NT2/D1 (cell line): ENCODE data around the gene PCDH8.

Experiments
- DNase-seq: peaks from one replicate; pipeline ENCODE4 v3.0.0-alpha.2; 2011; ENCODE audit warnings: low read depth, low spot score
- H3K27me3 ChIP-seq: 2 replicates; pipeline ENCODE4 v1.6.0; 2011; ENCODE audit warnings: mild to moderate bottlenecking; ENCODE audit not compliant: insufficient read length, insufficient read depth
- H3K36me3 ChIP-seq: 2 replicates; pipeline ENCODE4 v1.6.1; 2011; ENCODE audit warnings: mild to moderate bottlenecking, low read length, mixed read lengths; ENCODE audit not compliant: insufficient read depth, insufficient read length
- H3K4me1 ChIP-seq: 2 replicates; pipeline ENCODE4 v1.5.1; 2011; ENCODE audit not compliant: insufficient read depth, insufficient read length
- H3K4me3 ChIP-seq: 2 replicates; pipeline ENCODE4 v1.5.1; 2011; ENCODE audit warnings: low read depth; ENCODE audit not compliant: insufficient read length
- H3K9ac ChIP-seq: 2 replicates; pipeline ENCODE4 v1.6.0; 2011; ENCODE audit warnings: low read depth; ENCODE audit not compliant: insufficient read length
- H3K9me3 ChIP-seq: 2 replicates; pipeline ENCODE4 v1.5.1; 2011; ENCODE audit warnings: mild to moderate bottlenecking, low read length; ENCODE audit not compliant: insufficient read depth
- SUZ12 ChIP-seq: IDR thresholded peaks from 2 replicates; pipeline ENCODE4 v1.6.1; 2011; ENCODE audit not compliant: insufficient read length, insufficient read depth; ENCODE audit errors: extremely low read depth
- YY1 ChIP-seq: IDR thresholded peaks from 2 replicates; pipeline ENCODE4 v1.6.1; 2011; ENCODE audit not compliant: insufficient read length, insufficient read depth
- ZNF274 ChIP-seq: IDR thresholded peaks from 2 replicates; pipeline ENCODE4 v1.6.1; 2011; ENCODE audit warnings: mild to moderate bottlenecking, low read depth, low read length

Gene PCDH8

GRCh38 chr13:52797176-52797575, 51.3 kb downstream of the PCDH8 start:
- no peak for TF ChIP-seq YY1
- no peak overlapping the region for H3K9ac ChIP-seq
- DNase-seq = no peak
- H3K4me3 ChIP-seq = no peak overlapping the region
- no peaks in the 10 kb centered on the region for H3K36me3 ChIP-seq
- H3K4me1 ChIP-seq = no peaks in the 10 kb centered on the region
- H3K27me3 ChIP-seq = no peaks in the 10 kb centered on the region
- H3K9me3 ChIP-seq = no peaks in the 10 kb centered on the region

GRCh38 chr13:52794589-52794988, 53.9 kb downstream of the PCDH8 start:
- no peak for DNase-seq

GRCh38 chr13:52793515-52794061, 54.9 kb downstream of the PCDH8 start:
- H3K4me3 ChIP-seq = no peak overlapping the region
- no peaks in the 10 kb centered on the region for H3K9me3 ChIP-seq
- no peaks in the 10 kb centered on the region for H3K4me1 ChIP-seq
- no peaks in the 10 kb centered on the region for H3K27me3 ChIP-seq
- no peak for DNase-seq
- H3K36me3 ChIP-seq = no peaks in the 10 kb centered on the region
- no peak overlapping the region for H3K9ac ChIP-seq
- TF ChIP-seq YY1 (no peak), SUZ12 (no peak), ZNF274 (no peak)

More at GRCh38 chr13:52794589-52794988, 53.9 kb downstream of the PCDH8 start:
- H3K9me3 ChIP-seq = no peaks in the 10 kb centered on the region
- no peak overlapping the region for H3K4me3 ChIP-seq
- no peak overlapping the region for H3K9ac ChIP-seq
- no peaks in the 10 kb centered on the region for H3K27me3 ChIP-seq
- H3K4me1 ChIP-seq = no peaks in the 10 kb centered on the region
- TF ChIP-seq SUZ12 (no peak), YY1 (no peak), ZNF274 (no peak)
- no peaks in the 10 kb centered on the region for H3K36me3 ChIP-seq
